Measurements from ENCODE around the gene ZNF578. TPM values are rescaled to one million over a fixed set of nuclear protein-coding genes. Genes with fewer than 3 reads are reported as not detected.
"Not testable (repeated sequence)": the region's sequence is repeated elsewhere in the genome, so short reads cannot be mapped to it uniquely, and the experiment has no call there.

Gene ZNF578
- total and polyA plus RNA-seq, 2 donors (not counting 3 experiments of a cell fraction or from before 2014, with no cell fraction given), result 0.46 to 1.00 TPM

- intact Hi-C loops (cut with micrococcal nuclease) (no loop called here), dilution Hi-C loops (cut with MboI; ENCODE audit: extremely low pct_ligation_motif_present, low sequenced_read_pairs) (no loop called here)
- CTCF ChIA-PET, result no interaction called here
- BruUV-seq (replicated peaks), result no TSS peak
- H3K9me3 ChIP-seq (replicated peaks; ENCODE audit: control insufficient read depth, insufficient read depth, low read length), result peaks cover 25% of the 10 kb centered on the region
- DNase-seq (ENCODE audit: low read depth, low spot score), result no peak
- H4K20me1 ChIP-seq (replicated peaks; ENCODE audit: control insufficient read depth, extremely low read depth, insufficient read depth, low read length), result no peaks in the 10 kb centered on the region
- H3K9ac ChIP-seq (replicated peaks; ENCODE audit: extremely low read depth, insufficient read depth, low read length), result no peak overlapping the region
- TF ChIP-seq POLR2AphosphoS5 (IDR thresholded peaks at IDR 0.05; ENCODE audit: insufficient read depth, low read depth, low read length) (no peak), JUN (IDR thresholded peaks at IDR 0.05; ENCODE audit: borderline replicate concordance, insufficient read depth, insufficient read length, low read depth) (no peak), POLR2A (IDR thresholded peaks at IDR 0.05; ENCODE audit: low read depth, low read length) (no peak), CTCF (IDR thresholded peaks at IDR 0.05; ENCODE audit: extremely low read depth in 1 of 2, insufficient read depth in 1 of 2, low read depth in 1 of 2, low read length in 2 of 2) (no peak), MAX (IDR thresholded peaks at IDR 0.05; ENCODE audit: insufficient read depth, insufficient read length) (no peak), GATA2 (IDR thresholded peaks at IDR 0.05; ENCODE audit: insufficient read depth, insufficient read length, low read depth, low read length) (no peak), FOS (IDR thresholded peaks at IDR 0.05; ENCODE audit: borderline replicate concordance, insufficient read depth, low read length) (no peak), MYC (IDR thresholded peaks at IDR 0.05; ENCODE audit: low read depth, low read length) (no peak), EZH2 (IDR thresholded peaks at IDR 0.05; ENCODE audit: borderline replicate concordance, low read depth, low read length, severe bottlenecking) (no peak)
- H3K27ac ChIP-seq (ENCODE audit: insufficient read depth, low read depth, low read length), result no peak overlapping the region
- no peak overlapping the region for H2AFZ ChIP-seq (ENCODE audit: low read depth, low read length)
- no peaks in the 10 kb centered on the region for H3K9me1 ChIP-seq (replicated peaks; ENCODE audit: control insufficient read depth, extremely low read depth, insufficient read depth, low read length)
- H3K36me3 ChIP-seq (ENCODE audit: control insufficient read depth in 2 of 2, extremely low read depth in 1 of 2, insufficient read depth in 2 of 2, low read length in 2 of 2), result no peaks in the 10 kb centered on the region
- no peaks in the 10 kb centered on the region for H3K79me2 ChIP-seq (ENCODE audit: control insufficient read depth, insufficient read depth, low read length)
- POLR2A ChIA-PET, result no interaction called here
- H3K4me2 ChIP-seq (ENCODE audit: insufficient read depth, low read length), result no peak overlapping the region
- H3K4me3 ChIP-seq (replicated peaks in 1 of 3; ENCODE audit: insufficient read depth in 1 of 3, low read depth in 1 of 3, low read length in 3 of 3), result no peak overlapping the region
- H3K4me1 ChIP-seq (ENCODE audit: control insufficient read depth, extremely low read depth, insufficient read depth, low read length), result no peaks in the 10 kb centered on the region
- FAIRE-seq, result no peak
- H3K27me3 ChIP-seq (ENCODE audit: control insufficient read depth in 2 of 2, insufficient read depth in 2 of 2, low read length in 2 of 2), result no peaks in the 10 kb centered on the region
Measured at GRCh38 chr19:52474351-52475127, 21.2 kb downstream of the ZNF578 start.

GRCh38 chr19:52484111-52484743, 30.9 kb downstream of the ZNF578 start:
- H2AFZ ChIP-seq (ENCODE audit: low read depth, low read length); H3K4me3 ChIP-seq (replicated peaks in 1 of 3; ENCODE audit: insufficient read depth in 1 of 3, low read depth in 1 of 3, low read length in 3 of 3); H4K20me1 ChIP-seq (replicated peaks; ENCODE audit: control insufficient read depth, extremely low read depth, insufficient read depth, low read length); CTCF ChIA-PET; H3K27me3 ChIP-seq (ENCODE audit: control insufficient read depth in 2 of 2, insufficient read depth in 2 of 2, low read length in 2 of 2); H3K9me3 ChIP-seq (replicated peaks; ENCODE audit: control insufficient read depth, insufficient read depth, low read length); H3K4me1 ChIP-seq (ENCODE audit: control insufficient read depth, extremely low read depth, insufficient read depth, low read length); POLR2A ChIA-PET; H3K9ac ChIP-seq (replicated peaks; ENCODE audit: extremely low read depth, insufficient read depth, low read length); H3K79me2 ChIP-seq (ENCODE audit: control insufficient read depth, insufficient read depth, low read length); BruUV-seq (replicated peaks); DNase-seq (ENCODE audit: low read depth, low spot score); intact Hi-C loops (cut with micrococcal nuclease); H3K36me3 ChIP-seq (ENCODE audit: control insufficient read depth in 2 of 2, extremely low read depth in 1 of 2, insufficient read depth in 2 of 2, low read length in 2 of 2); H3K27ac ChIP-seq (ENCODE audit: insufficient read depth, low read depth, low read length); dilution Hi-C loops (cut with MboI; ENCODE audit: extremely low pct_ligation_motif_present, low sequenced_read_pairs); FAIRE-seq; H3K9me1 ChIP-seq (replicated peaks; ENCODE audit: control insufficient read depth, extremely low read depth, insufficient read depth, low read length); H3K4me2 ChIP-seq (ENCODE audit: insufficient read depth, low read length): not testable (repeated sequence)
